H1 (cell line): Measurements from ENCODE around the gene TLR1. TPM values are rescaled to one million over a fixed set of nuclear protein-coding genes. Genes with fewer than 3 reads are reported as not detected.

ENCODE experiments used
- BACH1 ChIP-seq: IDR thresholded peaks from 2 replicates; pipeline ENCODE4 v1.6.1; 2012; ENCODE audit warnings: low read length, improper control_type of control experiment
- KDM5A ChIP-seq: fragments of 200-600 bp; IDR thresholded peaks from 2 replicates; pipeline ENCODE4 v1.7.1; 2012; ENCODE audit warnings: mild to moderate bottlenecking, low read length, inconsistent platforms, mixed read lengths
- POU5F1 ChIP-seq: IDR thresholded peaks from 2 replicates; pipeline ENCODE4 v1.6.1; 2011; ENCODE audit warnings: low read depth, mild to moderate bottlenecking, low read length, moderate library complexity
- SIN3A ChIP-seq, 2 experiments: IDR thresholded peaks in 1 of 2; conservative IDR thresholded peaks in 1 of 2; 2 replicates each; pipeline ENCODE4 v1.6.1; 2011 to 2012; ENCODE audit warnings: low read length in 2 of 2, improper control_type of control experiment in 1 of 2, low read depth in 1 of 2, mild to moderate bottlenecking in 1 of 2
- SIRT6 ChIP-seq: IDR thresholded peaks from one replicate; pipeline ENCODE4 v1.7.1; 2012; ENCODE audit warnings: low read length, inconsistent platforms
- SP2 ChIP-seq: IDR thresholded peaks from 2 replicates; pipeline ENCODE4 v1.6.1; 2012; ENCODE audit warnings: mild to moderate bottlenecking, low read length, inconsistent platforms
- TAF7 ChIP-seq: optimal IDR thresholded peaks from 2 replicates; pipeline ENCODE3; 2011; ENCODE audit warnings: low read depth, mild to moderate bottlenecking, inconsistent platforms, low read length, moderate library complexity, borderline replicate concordance
- ZNF274 ChIP-seq: IDR thresholded peaks from 2 replicates; pipeline ENCODE4 v1.7.0; 2012; ENCODE audit warnings: low read length, borderline replicate concordance; ENCODE audit errors: extremely low read depth
- polyA plus RNA-seq, 7 experiments: library from polyadenylated mRNA; depleted of rRNA in 3 of 7; stranded (reverse) in 5 of 7; unstranded in 2 of 7; fragments of >200 nt in 5 of 7; fragments of 200-250 nt in 2 of 7; gene quantifications; 1 replicate in 5 of 7; 2 replicates in 1 of 7; 4 replicates in 1 of 7; pipeline versions ENCODE4 v1.2.1 to v1.2.3, GENCODE V29; 2011 to 2013; ENCODE audit warnings: missing spikeins in 2 of 7, mixed read lengths in 2 of 7
- total RNA-seq: library from RNA; stranded (reverse); fragmentation: NEBNext Ultra II Directional; extraction: Animal tissue kit (Norgen Biotek cat#: 25700); gene quantifications from 2 replicates; pipeline ENCODE4 v1.2.1, GENCODE V29; 2021

TLR1 gene
- total and polyA plus RNA-seq, 2 of the 8 experiments (the other 6 are each of a cell fraction or from before 2014, with no cell fraction given): not detected

- TF ChIP-seq TAF7: no peak
- TF ChIP-seq KDM5A: no peak
- no peak for TF ChIP-seq ZNF274
- TF ChIP-seq SIRT6: no peak
- TF ChIP-seq SIN3A (conservative IDR thresholded peaks at IDR 0.05 in 1 of 2, IDR thresholded peaks at IDR 0.05 in 1 of 2; ENCODE audit: low read depth in 1 of 2, low read length in 2 of 2): no peak
- no peak for TF ChIP-seq POU5F1
- TF ChIP-seq SP2: no peak
- no peak for TF ChIP-seq BACH1
These were observed 9.5 kb downstream of the TLR1 start (continued) for GRCh38 chr4:38795087-38795486.
